Glutamatergic neuron (in vitro differentiated cells): ENCODE results near the gene RPL39L. TPM values are rescaled to one million over a fixed set of nuclear protein-coding genes. Genes with fewer than 3 reads are reported as not detected.
A peak's percentile ranks its signal among the peaks of the same experiment; 100 is the strongest.

Experiments
- DNase-seq: peaks from one replicate; pipeline ENCODE4 v3.0.0; 2022
- H3K27ac Mint-ChIP-seq: one replicate; pipeline ENCODE4 v1.8.0; 2020; ENCODE audit warnings: mild to moderate bottlenecking, mixed read lengths, inconsistent platforms; ENCODE audit not compliant: unreplicated experiment
- H3K27me3 Mint-ChIP-seq: one replicate; pipeline ENCODE4 v1.8.0; 2020; ENCODE audit warnings: mild to moderate bottlenecking, moderate library complexity, mixed read lengths, inconsistent platforms; ENCODE audit not compliant: unreplicated experiment
- H3K36me3 Mint-ChIP-seq: one replicate; pipeline ENCODE4 v1.8.0; 2020; ENCODE audit warnings: mild to moderate bottlenecking, mixed read lengths, inconsistent platforms; ENCODE audit not compliant: unreplicated experiment
- H3K4me1 Mint-ChIP-seq: one replicate; pipeline ENCODE4 v1.8.0; 2020; ENCODE audit warnings: mild to moderate bottlenecking, low read depth, mixed read lengths, inconsistent platforms; ENCODE audit not compliant: unreplicated experiment
- H3K4me3 Mint-ChIP-seq: one replicate; pipeline ENCODE4 v1.8.0; 2020; ENCODE audit warnings: mild to moderate bottlenecking, mixed read lengths, inconsistent platforms; ENCODE audit not compliant: unreplicated experiment
- H3K9me3 Mint-ChIP-seq: one replicate; pipeline ENCODE4 v1.8.0; 2020; ENCODE audit warnings: mild to moderate bottlenecking, moderate library complexity, mixed read lengths, inconsistent platforms; ENCODE audit not compliant: unreplicated experiment
- total RNA-seq: library from RNA; stranded (reverse); fragmentation: NEBNext Ultra II Directional; extraction: Animal tissue kit (Norgen Biotek cat#: 25700); gene quantifications from one replicate; pipeline ENCODE4 v1.2.1, GENCODE V29; 2021; ENCODE audit not compliant: unreplicated experiment
- TF ChIP-seq, protein P1 (sequence below): fragments of 200-600 bp; sonication (generic); IDR thresholded peaks from one replicate; pipeline ENCODE4 v1.5.0; 2021; ENCODE audit not compliant: partially characterized antibody, unreplicated experiment

The RPL39L gene
- total RNA-seq, 1 donor from 2014 or later: 15.1 TPM

GRCh38 chr3:187114511-187114910, 24.8 kb downstream of the RPL39L start:
- TF ChIP-seq, protein P1, sequence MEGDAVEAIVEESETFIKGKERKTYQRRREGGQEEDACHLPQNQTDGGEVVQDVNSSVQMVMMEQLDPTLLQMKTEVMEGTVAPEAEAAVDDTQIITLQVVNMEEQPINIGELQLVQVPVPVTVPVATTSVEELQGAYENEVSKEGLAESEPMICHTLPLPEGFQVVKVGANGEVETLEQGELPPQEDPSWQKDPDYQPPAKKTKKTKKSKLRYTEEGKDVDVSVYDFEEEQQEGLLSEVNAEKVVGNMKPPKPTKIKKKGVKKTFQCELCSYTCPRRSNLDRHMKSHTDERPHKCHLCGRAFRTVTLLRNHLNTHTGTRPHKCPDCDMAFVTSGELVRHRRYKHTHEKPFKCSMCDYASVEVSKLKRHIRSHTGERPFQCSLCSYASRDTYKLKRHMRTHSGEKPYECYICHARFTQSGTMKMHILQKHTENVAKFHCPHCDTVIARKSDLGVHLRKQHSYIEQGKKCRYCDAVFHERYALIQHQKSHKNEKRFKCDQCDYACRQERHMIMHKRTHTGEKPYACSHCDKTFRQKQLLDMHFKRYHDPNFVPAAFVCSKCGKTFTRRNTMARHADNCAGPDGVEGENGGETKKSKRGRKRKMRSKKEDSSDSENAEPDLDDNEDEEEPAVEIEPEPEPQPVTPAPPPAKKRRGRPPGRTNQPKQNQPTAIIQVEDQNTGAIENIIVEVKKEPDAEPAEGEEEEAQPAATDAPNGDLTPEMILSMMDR: no peak
- Mint-ChIP-seq H3K36me3 (peaks cover 3% of the 10 kb centered on the region), H3K9me3 (no peaks in the 10 kb centered on the region), H3K4me1 (no peaks in the 10 kb centered on the region), H3K27me3 (no peaks in the 10 kb centered on the region), H3K27ac (no peak overlapping the region), H3K4me3 (no peak overlapping the region)
- DNase-seq: no peak

- Mint-ChIP-seq H3K27ac (no peak overlapping the region), H3K9me3 (no peaks in the 10 kb centered on the region), H3K27me3 (no peaks in the 10 kb centered on the region), H3K4me1 (no peaks in the 10 kb centered on the region), H3K4me3 (no peak overlapping the region), H3K36me3 (no peaks in the 10 kb centered on the region)
- TF ChIP-seq, protein P1: peak; percentile 64
- DNase-seq: no peak
Measured at GRCh38 chr3:187112934-187113793, 26.1 kb downstream of the RPL39L start.

- H3K27ac Mint-ChIP-seq: no peak overlapping the region
- H3K36me3 Mint-ChIP-seq: no peaks in the 10 kb centered on the region
- no peak for DNase-seq
- no peaks in the 10 kb centered on the region for H3K9me3 Mint-ChIP-seq
- TF ChIP-seq, protein P1: no peak
- H3K4me3 Mint-ChIP-seq: no peak overlapping the region
- no peaks in the 10 kb centered on the region for H3K27me3 Mint-ChIP-seq
- H3K4me1 Mint-ChIP-seq: no peaks in the 10 kb centered on the region
Measured at GRCh38 chr3:187110156-187110555, 29.1 kb downstream of the RPL39L start.

GRCh38 chr3:187107989-187108388, 31.3 kb downstream of the RPL39L start:
- DNase-seq: no peak
- no peaks in the 10 kb centered on the region for H3K36me3 Mint-ChIP-seq
- H3K4me3 Mint-ChIP-seq: no peak overlapping the region
- H3K9me3 Mint-ChIP-seq: no peaks in the 10 kb centered on the region
- no peaks in the 10 kb centered on the region for H3K27me3 Mint-ChIP-seq
- TF ChIP-seq, protein P1: no peak
- H3K4me1 Mint-ChIP-seq: no peaks in the 10 kb centered on the region
- no peak overlapping the region for H3K27ac Mint-ChIP-seq

- DNase-seq: no peak
- H3K27me3 Mint-ChIP-seq: no peaks in the 10 kb centered on the region
- no peak overlapping the region for H3K4me3 Mint-ChIP-seq
- H3K36me3 Mint-ChIP-seq: no peaks in the 10 kb centered on the region
- TF ChIP-seq, protein P1: no peak
- H3K4me1 Mint-ChIP-seq: no peaks in the 10 kb centered on the region
- H3K9me3 Mint-ChIP-seq: no peaks in the 10 kb centered on the region
- H3K27ac Mint-ChIP-seq: no peak overlapping the region
Measured at GRCh38 chr3:187105700-187106099, 33.6 kb downstream of the RPL39L start.
